Measurements from ENCODE around the gene PTX3. TPM values are rescaled to one million over a fixed set of nuclear protein-coding genes. Genes with fewer than 3 reads are reported as not detected.

The PTX3 gene
- total RNA-seq (2014; rRNA removed; shearing (Covaris generic)): 20.0 and 20.6 TPM in 2 replicates

GRCh38 chr3:157436583-157437291 lies at the start of gene PTX3:
TSS of gene PTX3 (plus strand) at chr3:157436850. CDS start at chr3:157436934, 84 bp downstream.

Other genes with a start within 250 kb of the PTX3 start
- 5.7 and 10.0 TPM in 2 replicates for gene VEPH1, start 66.6 kb downstream of the PTX3 start, total RNA-seq (2014; rRNA removed; shearing (Covaris generic))

Measured in A375 (cell line).